ENCODE data around the gene FAM89B.

The FAM89B gene

GRCh38 chr11:65555693-65556231 is 16.6 kb upstream of the FAM89B start:
- no peak for TF ChIP-seq CTCF (IDR thresholded peaks at IDR 0.05; ENCODE audit: insufficient read depth, low read depth, low read length, missing control alignments)
- no peak for DNase-seq (ENCODE audit: low read depth)
- no peak overlapping the region for H3K4me3 ChIP-seq (ENCODE audit: low read length)

DNA sequence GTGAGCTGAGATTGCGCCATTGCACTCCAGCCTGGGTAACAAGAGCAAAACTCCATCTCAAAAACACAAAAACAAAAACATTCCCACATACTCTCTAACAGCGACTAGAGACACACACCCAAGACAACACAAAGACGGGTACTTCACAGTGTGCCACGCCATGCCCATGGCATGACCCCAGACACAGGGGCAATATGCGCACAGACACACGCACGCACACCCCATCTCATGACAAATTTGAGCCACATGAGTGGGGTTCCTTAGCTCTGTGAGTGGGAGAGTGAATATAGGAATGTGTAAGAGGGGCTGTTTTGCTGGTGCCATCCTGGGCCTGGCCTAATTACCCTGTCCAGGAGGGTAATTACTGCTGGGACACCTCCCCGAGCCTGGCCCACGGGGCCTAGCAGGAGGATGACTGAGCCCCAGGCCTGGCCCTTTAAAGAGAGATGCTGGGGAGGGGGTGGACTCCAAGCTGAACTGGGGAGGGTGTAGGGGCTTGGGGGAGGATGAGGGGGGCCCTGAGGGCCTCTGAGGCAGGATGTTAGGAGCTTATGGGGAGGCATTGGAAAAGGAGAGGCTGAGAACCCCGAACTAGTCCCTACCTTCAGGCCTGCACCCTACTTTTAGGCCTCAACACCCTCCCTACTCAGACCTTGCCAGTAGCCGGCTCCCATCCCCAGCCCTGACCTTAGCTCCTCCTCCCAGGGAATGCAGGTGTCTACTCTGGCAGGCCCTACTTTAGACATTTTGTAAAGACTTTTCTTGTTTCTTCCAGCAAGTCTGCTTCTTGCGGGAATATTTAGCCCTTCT is 15.7 kb upstream of the FAM89B start:
- no peak for TF ChIP-seq CTCF (IDR thresholded peaks at IDR 0.05; ENCODE audit: insufficient read depth, low read depth, low read length, missing control alignments)
- DNase-seq (ENCODE audit: low read depth) = no peak
- H3K4me3 ChIP-seq (ENCODE audit: low read length) = peak overlapping the region; percentile 42

DNA sequence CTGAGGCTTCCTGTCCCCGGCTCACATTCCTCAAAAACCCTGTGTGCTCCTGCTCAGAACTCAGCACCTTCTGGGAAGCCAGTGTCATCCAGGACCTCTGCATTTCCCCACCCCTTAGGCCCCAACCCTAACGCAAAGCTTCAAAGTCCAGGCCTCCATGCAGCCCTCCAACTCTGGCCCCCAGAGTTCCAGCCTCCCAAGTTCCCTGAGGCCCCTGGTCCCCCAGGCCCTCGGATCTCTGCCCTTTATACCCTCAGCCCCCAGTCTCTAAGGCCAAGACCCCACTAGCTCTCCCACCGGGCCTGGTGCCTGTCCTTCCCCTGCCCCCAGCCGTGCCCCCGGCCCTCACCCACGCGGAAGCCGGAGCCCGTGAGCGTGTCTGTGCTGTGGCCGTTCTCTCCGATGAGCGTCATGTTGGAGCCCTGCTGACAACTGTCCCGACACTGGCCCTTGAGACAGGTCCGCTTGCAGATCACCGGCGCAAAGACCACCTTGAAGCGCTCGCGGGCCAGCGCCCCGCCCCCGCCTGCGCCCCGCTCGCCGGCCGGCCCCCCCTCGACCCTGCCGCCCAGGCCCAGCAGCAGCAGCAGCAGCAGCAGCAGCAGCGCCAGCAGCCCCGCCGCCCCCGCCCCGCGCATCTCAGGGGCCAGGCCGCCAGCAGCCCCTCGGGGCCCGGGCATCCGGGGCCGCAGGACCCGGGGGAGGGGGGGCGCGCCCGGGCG is 14.9 kb upstream of the FAM89B start:
- DNase-seq (ENCODE audit: low read depth) = no peak
- TF ChIP-seq CTCF (IDR thresholded peaks at IDR 0.05; ENCODE audit: insufficient read depth, low read depth, low read length, missing control alignments) = no peak
- peak overlapping the region; percentile 42 for H3K4me3 ChIP-seq (ENCODE audit: low read length)

DNA sequence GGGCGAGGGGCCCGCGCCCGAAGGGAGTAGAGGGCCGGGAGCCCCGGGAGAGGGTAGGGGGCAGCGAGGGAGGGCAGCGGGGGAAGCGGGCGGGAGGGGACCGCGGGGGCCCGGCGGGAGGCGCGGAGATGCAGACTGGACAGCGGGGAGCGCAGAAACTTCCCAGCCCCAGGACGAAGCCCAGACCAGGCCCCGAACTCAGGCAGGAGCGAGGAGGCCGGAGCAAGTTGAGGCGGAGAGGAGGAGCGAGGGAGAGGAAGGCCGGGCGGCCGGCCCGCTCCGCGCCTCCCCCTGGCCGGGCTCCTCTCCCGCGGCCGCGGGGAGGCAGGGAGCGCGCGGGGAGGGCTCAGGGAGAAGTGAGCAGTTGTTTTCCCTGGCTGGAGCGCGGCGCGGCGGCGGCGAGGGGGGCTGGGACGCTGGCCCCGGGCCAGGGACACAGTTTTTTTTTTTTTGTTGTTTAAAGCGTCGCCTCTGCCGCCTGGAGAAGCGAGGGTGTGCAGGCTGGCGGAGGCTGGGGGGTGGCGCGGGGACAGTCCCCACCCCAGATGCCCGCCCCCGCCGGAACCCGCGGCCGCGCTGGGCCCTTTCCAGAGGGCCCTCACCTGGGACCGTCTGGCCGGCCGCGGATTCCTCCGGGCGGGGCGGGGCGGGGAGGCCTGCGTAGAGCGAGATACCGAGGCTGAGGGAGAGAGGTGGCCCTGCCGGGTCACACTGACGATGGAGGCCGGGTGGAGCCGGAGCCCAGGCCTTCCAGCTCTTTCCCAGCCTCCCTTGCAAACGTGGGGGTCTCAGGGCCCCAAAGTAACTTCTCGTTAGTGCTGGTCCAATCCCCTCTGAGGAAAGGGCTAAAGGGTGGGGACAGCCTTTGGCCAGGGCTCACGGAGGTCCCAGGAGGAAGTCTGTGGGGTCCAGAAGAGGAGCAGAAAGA is 14.1 kb upstream of the FAM89B start, which contains the start of gene LTBP3:
LTBP3 (minus strand) TSS at position 358 of the 928 bp plus-strand sequence. CDS start 400 bp downstream, outside the sequence.
- no peak for DNase-seq (ENCODE audit: low read depth)
- H3K4me3 ChIP-seq (ENCODE audit: low read length) = peak within 1 kb of the TSS; percentile 42
- no peak for TF ChIP-seq CTCF (IDR thresholded peaks at IDR 0.05; ENCODE audit: insufficient read depth, low read depth, low read length, missing control alignments)

DNA sequence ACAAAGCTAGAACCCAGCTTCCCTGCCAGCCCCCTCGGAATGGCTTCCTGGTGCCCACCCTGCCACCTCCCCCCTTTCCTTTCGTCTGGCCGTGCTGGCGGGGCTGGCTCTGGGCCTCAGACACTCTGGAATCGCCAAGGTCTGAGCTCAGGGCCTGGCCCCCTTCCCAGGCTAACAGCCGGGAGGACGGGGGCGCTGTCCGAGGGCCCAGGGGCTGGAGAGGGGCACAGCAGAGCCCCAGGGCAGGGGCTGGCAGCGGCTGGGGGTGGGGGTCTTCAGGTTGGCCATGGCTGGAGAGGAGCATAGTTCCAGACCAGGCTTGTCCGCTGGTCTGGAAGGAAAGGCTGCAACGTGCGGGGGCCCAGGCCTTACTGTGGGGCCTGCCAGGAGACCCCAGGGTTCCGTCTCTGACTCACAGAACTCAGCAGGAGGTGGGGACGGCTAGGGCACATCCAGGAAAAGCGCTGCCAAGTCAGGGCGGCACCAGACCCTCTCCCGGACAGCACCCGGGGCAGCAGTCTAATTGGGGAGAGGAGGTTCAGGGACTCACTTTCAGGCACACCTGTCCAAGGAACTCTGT is 13.3 kb upstream of the FAM89B start:
- H3K4me3 ChIP-seq (ENCODE audit: low read length) = no peak overlapping the region
- no peak for TF ChIP-seq CTCF (IDR thresholded peaks at IDR 0.05; ENCODE audit: insufficient read depth, low read depth, low read length, missing control alignments)
- DNase-seq (ENCODE audit: low read depth) = no peak

DNA sequence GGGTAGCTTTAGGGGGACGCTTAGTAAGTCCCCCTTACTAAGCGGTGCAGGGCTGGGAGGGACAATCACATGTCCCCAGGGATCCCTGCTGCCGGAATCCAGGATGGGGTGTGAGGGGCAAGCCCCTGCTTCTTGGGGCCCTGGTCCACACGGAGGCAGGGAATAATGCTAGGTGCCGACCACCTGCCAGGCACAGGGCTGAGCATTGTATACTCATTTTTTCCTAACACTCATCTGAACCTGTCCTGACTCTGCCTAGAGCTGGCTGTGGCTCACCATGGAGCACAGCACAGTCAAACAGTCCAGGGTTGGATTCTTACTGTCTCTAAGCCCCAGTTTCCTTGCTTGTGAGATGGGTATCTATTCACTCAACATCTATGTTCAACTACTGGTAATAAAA is 12.8 kb upstream of the FAM89B start:
- no peak for TF ChIP-seq CTCF (IDR thresholded peaks at IDR 0.05; ENCODE audit: insufficient read depth, low read depth, low read length, missing control alignments)
- DNase-seq (ENCODE audit: low read depth) = no peak
- no peak overlapping the region for H3K4me3 ChIP-seq (ENCODE audit: low read length)

Measured in epithelial cell of esophagus (primary cell).